ENCODE measurements around the gene ROR1. TPM values are rescaled to one million over a fixed set of nuclear protein-coding genes. Genes with fewer than 3 reads are reported as not detected.

The ROR1 gene
- total RNA-seq, 8 experiments from 2014 or later = 1.2 to 15.7 (median 2.7) TPM

DNA sequence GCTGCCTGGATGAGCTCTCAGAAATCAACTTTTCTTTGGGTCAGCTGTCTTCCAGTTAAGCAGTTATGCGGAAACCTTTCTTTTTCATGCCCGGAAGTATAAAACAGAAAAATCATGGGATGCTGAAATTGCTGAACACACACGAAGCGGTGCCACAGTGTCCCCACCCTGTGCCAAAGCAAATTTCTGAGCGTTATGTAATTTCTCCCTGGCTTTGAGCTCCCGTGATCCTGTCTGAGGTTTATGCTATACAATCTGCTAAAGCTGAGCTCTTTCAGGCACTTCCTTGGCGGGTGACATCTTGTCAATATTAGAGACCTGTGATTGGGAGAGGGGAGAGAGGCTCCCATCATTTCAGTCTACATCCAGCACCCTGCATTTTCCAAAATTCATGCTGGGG lies 201.7 kb downstream of the ROR1 start:
- ATAC-seq (replicated peaks in 6 of 8) = peak in 1 of 8 experiments; percentile 37
- H3K27ac ChIP-seq = no peak overlapping the region
- H3K4me1 ChIP-seq (replicated peaks in 1 of 2) = no peaks in the 10 kb centered on the region
- in situ Hi-C loops (cut with MboI; ENCODE audit: low pct_unique_long_range_greater_than_20kb in 2 of 9, low sequenced_read_pairs in 9 of 9, unreplicated experiment in 9 of 9) = no loop called here
- no peak overlapping the region for H3K4me3 ChIP-seq
- 33 to 91% (median 83%) methylated on average over 1 to 7 of the region's 7 CpGs; no CpG with 5 or more reads in 2 of the 10 experiments for WGBS, 10 experiments

DNA sequence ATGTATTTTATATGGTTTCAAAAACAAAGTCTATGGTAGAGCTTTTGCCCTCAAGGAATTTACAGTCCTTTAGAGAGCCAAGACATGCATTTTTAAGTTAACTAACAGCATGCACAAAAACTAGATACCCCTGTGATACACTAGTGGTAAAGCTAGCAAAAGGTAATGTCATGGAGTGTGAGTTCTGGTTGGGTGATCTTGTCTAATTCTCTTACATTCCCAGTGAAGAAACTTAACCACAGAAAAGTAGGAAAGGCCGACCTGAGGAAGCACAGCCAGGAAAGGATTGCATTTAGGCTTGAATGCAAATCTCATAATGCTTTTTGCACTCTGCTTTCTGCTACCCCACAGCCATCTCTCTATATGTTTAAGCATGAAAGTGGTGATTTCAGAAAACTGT lies 202.2 kb downstream of the ROR1 start:
- no peak for ATAC-seq (replicated peaks in 6 of 8)
- Histone ChIP-seq H3K4me3 (no peak overlapping the region), H3K27ac (no peak overlapping the region), H3K4me1 (replicated peaks in 1 of 2) (no peaks in the 10 kb centered on the region)
- WGBS, 10 experiments = 50 to 100% (median 85%) methylated on average over 1 of the region's 1 CpG; no CpG with 5 or more reads in 2 of the 10 experiments
- in situ Hi-C loops (cut with MboI; ENCODE audit: low pct_unique_long_range_greater_than_20kb in 2 of 9, low sequenced_read_pairs in 9 of 9, unreplicated experiment in 9 of 9) = no loop called here

DNA sequence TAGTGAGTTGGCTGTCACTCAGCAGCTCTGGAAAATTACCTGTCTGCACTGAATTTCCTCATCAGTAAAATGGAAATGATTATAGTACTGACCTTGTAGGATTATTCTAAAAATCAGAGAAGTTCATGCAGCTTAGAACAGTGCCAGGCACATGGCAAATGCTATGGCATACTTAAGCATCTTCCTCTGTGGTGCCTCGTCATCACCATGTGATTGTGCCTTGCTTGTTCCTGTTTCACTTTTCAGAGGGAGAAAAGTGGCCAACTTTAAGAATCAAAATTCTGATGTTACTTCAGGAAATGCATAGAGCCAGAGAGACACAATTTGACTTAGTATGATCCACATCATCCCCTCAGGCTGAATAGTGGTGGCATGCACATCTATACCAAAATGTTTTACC lies 203.6 kb downstream of the ROR1 start:
- ATAC-seq (replicated peaks in 6 of 8) = no peak
- WGBS, 10 experiments = 83 to 100% (median 100%) methylated on average over 1 of the region's 1 CpG; no CpG with 5 or more reads in 3 of the 10 experiments
- H3K27ac ChIP-seq = no peak overlapping the region
- H3K4me3 ChIP-seq = no peak overlapping the region
- no peaks in the 10 kb centered on the region for H3K4me1 ChIP-seq (replicated peaks in 1 of 2)
- in situ Hi-C loops (cut with MboI; ENCODE audit: low pct_unique_long_range_greater_than_20kb in 2 of 9, low sequenced_read_pairs in 9 of 9, unreplicated experiment in 9 of 9) = no loop called here

DNA sequence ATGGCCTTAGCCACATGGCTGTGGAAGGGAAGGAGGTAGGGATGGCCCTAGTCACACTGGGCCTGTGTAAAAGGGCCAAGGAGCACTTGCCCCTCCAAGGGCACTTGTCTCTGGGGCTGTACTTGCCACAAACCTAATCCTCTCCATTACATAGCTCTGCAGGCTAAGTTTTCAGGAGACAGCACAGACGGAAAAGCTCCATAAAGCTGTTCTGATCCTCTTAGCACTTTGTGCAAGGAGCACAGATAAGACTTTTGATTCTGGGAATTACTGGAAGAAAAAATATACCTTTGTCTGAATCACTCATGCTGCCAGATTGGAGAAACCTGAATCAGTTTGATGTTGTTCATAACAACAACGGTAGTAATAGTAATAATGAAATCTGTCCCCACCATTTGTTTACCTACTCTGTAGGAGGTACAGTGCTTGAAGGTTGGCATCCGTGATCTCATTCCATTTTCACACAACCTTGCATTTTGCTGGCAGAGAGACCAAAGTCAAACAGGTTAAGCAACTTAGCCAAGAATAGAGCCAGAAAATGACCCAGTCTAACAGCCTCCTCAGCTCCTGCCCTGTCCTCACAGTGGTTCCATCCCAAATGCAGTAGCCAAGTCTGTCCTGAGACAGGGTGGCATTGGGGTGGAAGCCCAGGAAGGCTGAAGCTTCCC lies 207.1 kb downstream of the ROR1 start:
- Histone ChIP-seq H3K4me3 (no peak overlapping the region), H3K27ac (no peak overlapping the region), H3K4me1 (replicated peaks in 1 of 2) (peaks cover 5 to 9% of the 10 kb centered on the region in 2 donors)
- in situ Hi-C loops (cut with MboI; ENCODE audit: low pct_unique_long_range_greater_than_20kb in 2 of 9, low sequenced_read_pairs in 9 of 9, unreplicated experiment in 9 of 9) = no loop called here
- ATAC-seq (replicated peaks in 6 of 8) = no peak
- 70 to 100% (median 88%) methylated on average over 1 to 3 of the region's 3 CpGs; no CpG with 5 or more reads in 2 of the 10 experiments for WGBS, 10 experiments

GRCh38 chr1:63981408-63981773 lies 207.6 kb downstream of the ROR1 start:
- ATAC-seq (replicated peaks in 6 of 8) = no peak
- in situ Hi-C loops (cut with MboI; ENCODE audit: low pct_unique_long_range_greater_than_20kb in 2 of 9, low sequenced_read_pairs in 9 of 9, unreplicated experiment in 9 of 9) = no loop called here
- Histone ChIP-seq H3K4me1 (replicated peaks in 1 of 2) (peaks cover 5 to 9% of the 10 kb centered on the region in 2 donors), H3K4me3 (no peak overlapping the region), H3K27ac (no peak overlapping the region)
- WGBS, 10 experiments = 71 to 100% (median 100%) methylated on average over 1 of the region's 1 CpG; no CpG with 5 or more reads in 4 of the 10 experiments

- H3K4me3 ChIP-seq = no peak overlapping the region
- in situ Hi-C loops (cut with MboI; ENCODE audit: low pct_unique_long_range_greater_than_20kb in 2 of 9, low sequenced_read_pairs in 9 of 9, unreplicated experiment in 9 of 9) = no loop called here
- H3K4me1 ChIP-seq (replicated peaks in 1 of 2) = peaks cover 5 to 9% of the 10 kb centered on the region in 2 donors
- 4 to 100% (median 80%) methylated on average over 1 to 3 of the region's 3 CpGs for WGBS, 10 experiments
- no peak overlapping the region for H3K27ac ChIP-seq
- ATAC-seq (replicated peaks in 6 of 8) = peak in 3 of 8 experiments; percentile 75 to 96 (median 80)
These were observed 208.4 kb downstream of the ROR1 start for GRCh38 chr1:63982201-63982600.

GRCh38 chr1:63983391-63984256 lies 209.8 kb downstream of the ROR1 start:
- no peak for ATAC-seq (replicated peaks in 6 of 8)
- no peak overlapping the region for H3K27ac ChIP-seq
- no peak overlapping the region for H3K4me3 ChIP-seq
- 51 to 100% (median 69%) methylated on average over 2 to 7 of the region's 7 CpGs; no CpG with 5 or more reads in 1 of the 10 experiments for WGBS, 10 experiments
- H3K4me1 ChIP-seq (replicated peaks in 1 of 2) = peaks cover 9 to 12% of the 10 kb centered on the region in 2 donors
- in situ Hi-C loops (cut with MboI; ENCODE audit: low pct_unique_long_range_greater_than_20kb in 2 of 9, low sequenced_read_pairs in 9 of 9, unreplicated experiment in 9 of 9) = no loop called here

- Histone ChIP-seq H3K4me1 (replicated peaks in 1 of 2) (peaks cover 9 to 12% of the 10 kb centered on the region in 2 donors), H3K27ac (no peak overlapping the region), H3K4me3 (no peak overlapping the region)
- in situ Hi-C loops (cut with MboI; ENCODE audit: low pct_unique_long_range_greater_than_20kb in 2 of 9, low sequenced_read_pairs in 9 of 9, unreplicated experiment in 9 of 9) = no loop called here
- 26 to 88% (median 65%) methylated on average over 1 to 4 of the region's 4 CpGs for WGBS, 10 experiments
- ATAC-seq (replicated peaks in 6 of 8) = no peak
These were observed 210.6 kb downstream of the ROR1 start for GRCh38 chr1:63984257-63984929.

DNA sequence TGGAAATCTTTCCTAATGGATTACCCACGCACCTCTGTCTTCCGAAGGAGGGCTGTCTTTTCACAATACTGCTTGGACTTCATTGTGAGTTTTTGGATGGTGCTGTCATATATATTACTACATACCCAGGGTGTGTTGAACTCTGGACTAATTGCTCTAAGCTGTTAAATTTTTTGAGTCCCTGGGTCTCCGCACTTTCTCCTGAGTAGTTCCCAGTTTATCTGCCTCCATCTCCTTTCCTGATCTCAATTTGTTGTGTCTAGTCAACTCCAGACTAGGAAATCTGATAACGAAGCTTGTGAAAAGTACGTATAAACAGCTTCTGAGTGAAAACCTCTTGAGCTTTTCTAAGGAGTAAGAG lies 211.1 kb downstream of the ROR1 start:
- no peak overlapping the region for H3K4me3 ChIP-seq
- H3K4me1 ChIP-seq (replicated peaks in 1 of 2) = peaks cover 9 to 12% of the 10 kb centered on the region in 2 donors
- no peak overlapping the region for H3K27ac ChIP-seq
- in situ Hi-C loops (cut with MboI; ENCODE audit: low pct_unique_long_range_greater_than_20kb in 2 of 9, low sequenced_read_pairs in 9 of 9, unreplicated experiment in 9 of 9) = no loop called here
- no peak for ATAC-seq (replicated peaks in 6 of 8)
- 46 to 96% (median 82%) methylated on average over 1 to 5 of the region's 5 CpGs for WGBS, 10 experiments

DNA sequence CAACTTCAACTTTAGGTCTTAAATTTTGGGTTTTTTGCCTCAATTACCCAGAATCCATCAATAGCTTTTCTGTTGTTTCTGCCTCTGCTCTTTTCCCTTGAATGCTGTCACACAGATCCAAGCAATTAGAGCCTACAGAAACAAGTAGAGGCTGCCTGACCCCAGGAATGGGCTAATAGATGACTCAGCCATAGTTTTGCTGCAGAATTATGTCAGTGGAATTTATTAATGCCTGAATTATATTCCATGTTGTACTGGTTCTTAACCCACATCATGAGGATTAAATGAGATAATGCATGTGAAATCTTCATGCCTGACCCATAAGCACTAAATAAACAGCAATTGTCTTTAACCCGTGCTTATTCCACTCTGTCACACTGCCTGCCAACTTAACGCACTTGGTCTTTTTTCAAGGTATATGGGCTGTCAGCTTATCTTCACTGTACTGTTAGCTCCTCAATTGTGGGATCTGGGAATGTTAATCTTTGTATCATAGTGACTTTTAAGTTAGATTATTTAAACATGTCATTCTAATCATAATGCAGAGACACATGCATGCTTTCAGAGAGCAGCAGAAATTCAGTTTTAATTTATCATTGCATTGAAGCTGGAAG lies 213.3 kb downstream of the ROR1 start:
- 0 to 83% (median 64%) methylated on average over 1 to 2 of the region's 2 CpGs; no CpG with 5 or more reads in 3 of the 10 experiments for WGBS, 10 experiments
- peak in 5 of 8 experiments; percentile 19 to 58 (median 56) for ATAC-seq (replicated peaks in 6 of 8)
- Histone ChIP-seq H3K4me3 (no peak overlapping the region), H3K27ac (no peak overlapping the region), H3K4me1 (replicated peaks in 1 of 2) (peaks cover 9 to 12% of the 10 kb centered on the region in 2 donors)
- in situ Hi-C loops (cut with MboI; ENCODE audit: low pct_unique_long_range_greater_than_20kb in 2 of 9, low sequenced_read_pairs in 9 of 9, unreplicated experiment in 9 of 9) = no loop called here

GRCh38 chr1:63987628-63988024 lies 213.8 kb downstream of the ROR1 start:
- Histone ChIP-seq H3K4me1 (replicated peaks in 1 of 2) (peaks cover 9 to 12% of the 10 kb centered on the region in 2 donors), H3K4me3 (no peak overlapping the region), H3K27ac (no peak overlapping the region)
- 28 to 75% (median 45%) methylated on average over 2 to 3 of the region's 3 CpGs; no CpG with 5 or more reads in 4 of the 10 experiments for whole genome bisulfite sequencing, 10 experiments
- in situ Hi-C loops (cut with MboI; ENCODE audit: low pct_unique_long_range_greater_than_20kb in 2 of 9, low sequenced_read_pairs in 9 of 9, unreplicated experiment in 9 of 9) = no loop called here
- peak in 3 of 8 experiments; percentile 59 to 67 (median 59) for ATAC-seq (replicated peaks in 6 of 8)

- no peak overlapping the region for H3K27ac ChIP-seq
- ATAC-seq (replicated peaks in 6 of 8) = no peak
- H3K4me3 ChIP-seq = no peak overlapping the region
- in situ Hi-C loops (cut with MboI; ENCODE audit: low pct_unique_long_range_greater_than_20kb in 2 of 9, low sequenced_read_pairs in 9 of 9, unreplicated experiment in 9 of 9) = no loop called here
- WGBS, 10 experiments = 45 to 100% (median 92%) methylated on average over 2 of the region's 2 CpGs
- H3K4me1 ChIP-seq (replicated peaks in 1 of 2) = peaks cover 9 to 12% of the 10 kb centered on the region in 2 donors
These were observed 215.1 kb downstream of the ROR1 start for GRCh38 chr1:63988941-63989340.
